ENCODE results near the gene PRR33. TPM values are rescaled to one million over a fixed set of nuclear protein-coding genes. Genes with fewer than 3 reads are reported as not detected.

Gene PRR33
- total RNA-seq, 4 donors from 2014 or later: not detected

DNA sequence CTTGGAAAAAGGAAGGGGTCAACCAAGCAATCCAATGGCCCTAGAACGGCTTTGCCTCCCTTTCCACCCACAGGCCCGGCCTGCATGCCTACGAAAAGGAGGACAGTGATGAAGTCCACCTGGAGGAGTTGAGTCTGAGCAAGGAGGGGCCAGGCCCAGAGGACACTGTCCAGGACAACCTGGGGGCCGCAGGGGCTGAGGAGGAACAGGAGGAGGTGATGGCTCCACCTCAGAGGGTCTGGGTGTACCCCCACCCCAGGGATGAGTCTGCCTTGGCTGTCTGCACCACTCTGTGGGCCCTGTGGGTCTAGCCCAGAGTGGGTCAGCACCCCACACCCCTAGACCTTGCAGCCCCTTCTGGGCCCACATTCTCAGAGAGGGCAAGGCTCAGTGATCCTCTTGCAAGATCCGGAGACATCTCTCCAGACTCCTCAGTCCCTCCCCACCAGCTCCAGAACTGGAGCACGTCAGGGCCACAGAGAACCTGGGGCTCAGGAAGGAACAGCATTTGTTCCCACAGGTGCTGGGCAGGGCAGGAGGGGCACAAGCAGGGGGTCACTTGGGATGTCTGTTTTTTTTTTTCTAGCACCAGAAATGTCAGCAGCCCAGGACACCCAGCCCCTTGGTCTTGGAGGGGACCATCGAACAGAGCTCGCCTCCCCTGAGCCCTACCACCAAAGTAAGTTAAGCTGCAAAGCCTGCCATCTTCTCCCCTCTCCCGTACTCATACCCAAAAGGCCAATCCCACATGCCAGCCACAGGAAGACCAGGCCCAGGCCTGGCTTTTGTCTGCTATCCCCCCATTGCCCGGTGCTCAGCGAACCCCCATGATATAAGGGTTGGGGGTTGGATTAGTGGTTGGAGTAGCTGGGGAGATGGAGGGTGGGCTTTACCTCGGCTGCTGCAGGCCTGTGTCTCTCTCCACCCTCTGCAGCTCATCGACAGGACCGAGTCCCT, 8.1 kb downstream of the PRR33 start:
- Histone ChIP-seq H3K27ac (replicated peaks in 1 of 4) (peak overlapping the region in 1 of 4 donors; percentile 24), H3K4me3 (no peak overlapping the region), H3K36me3 (peaks cover 0 to 45% (median 15%) of the 10 kb centered on the region in 4 donors), H3K9me3 (no peaks in the 10 kb centered on the region), H3K27me3 (no peaks in the 10 kb centered on the region), H3K4me1 (peaks cover 35 to 52% (median 39%) of the 10 kb centered on the region in 4 donors)
- intact Hi-C loops (cut with DNase I): loop anchor here (2.0 to 5.0 kb wide), 2 partner anchors 41 to 269 kb away; no protein-coding TSS in a partner anchor
- DNase-seq (ENCODE audit: extremely low spot score): no peak
- WGBS: 90% methylated on average over 14 of the region's 14 CpGs
- TF ChIP-seq, protein P1, sequence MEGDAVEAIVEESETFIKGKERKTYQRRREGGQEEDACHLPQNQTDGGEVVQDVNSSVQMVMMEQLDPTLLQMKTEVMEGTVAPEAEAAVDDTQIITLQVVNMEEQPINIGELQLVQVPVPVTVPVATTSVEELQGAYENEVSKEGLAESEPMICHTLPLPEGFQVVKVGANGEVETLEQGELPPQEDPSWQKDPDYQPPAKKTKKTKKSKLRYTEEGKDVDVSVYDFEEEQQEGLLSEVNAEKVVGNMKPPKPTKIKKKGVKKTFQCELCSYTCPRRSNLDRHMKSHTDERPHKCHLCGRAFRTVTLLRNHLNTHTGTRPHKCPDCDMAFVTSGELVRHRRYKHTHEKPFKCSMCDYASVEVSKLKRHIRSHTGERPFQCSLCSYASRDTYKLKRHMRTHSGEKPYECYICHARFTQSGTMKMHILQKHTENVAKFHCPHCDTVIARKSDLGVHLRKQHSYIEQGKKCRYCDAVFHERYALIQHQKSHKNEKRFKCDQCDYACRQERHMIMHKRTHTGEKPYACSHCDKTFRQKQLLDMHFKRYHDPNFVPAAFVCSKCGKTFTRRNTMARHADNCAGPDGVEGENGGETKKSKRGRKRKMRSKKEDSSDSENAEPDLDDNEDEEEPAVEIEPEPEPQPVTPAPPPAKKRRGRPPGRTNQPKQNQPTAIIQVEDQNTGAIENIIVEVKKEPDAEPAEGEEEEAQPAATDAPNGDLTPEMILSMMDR (IDR thresholded peaks at IDR 0.05): no peak
- TF ChIP-seq POLR2A (IDR thresholded peaks at IDR 0.05; ENCODE audit: low read depth) (no peak), POLR2AphosphoS5 (IDR thresholded peaks at IDR 0.05) (no peak), EP300 (IDR thresholded peaks at IDR 0.05) (no peak)

DNA sequence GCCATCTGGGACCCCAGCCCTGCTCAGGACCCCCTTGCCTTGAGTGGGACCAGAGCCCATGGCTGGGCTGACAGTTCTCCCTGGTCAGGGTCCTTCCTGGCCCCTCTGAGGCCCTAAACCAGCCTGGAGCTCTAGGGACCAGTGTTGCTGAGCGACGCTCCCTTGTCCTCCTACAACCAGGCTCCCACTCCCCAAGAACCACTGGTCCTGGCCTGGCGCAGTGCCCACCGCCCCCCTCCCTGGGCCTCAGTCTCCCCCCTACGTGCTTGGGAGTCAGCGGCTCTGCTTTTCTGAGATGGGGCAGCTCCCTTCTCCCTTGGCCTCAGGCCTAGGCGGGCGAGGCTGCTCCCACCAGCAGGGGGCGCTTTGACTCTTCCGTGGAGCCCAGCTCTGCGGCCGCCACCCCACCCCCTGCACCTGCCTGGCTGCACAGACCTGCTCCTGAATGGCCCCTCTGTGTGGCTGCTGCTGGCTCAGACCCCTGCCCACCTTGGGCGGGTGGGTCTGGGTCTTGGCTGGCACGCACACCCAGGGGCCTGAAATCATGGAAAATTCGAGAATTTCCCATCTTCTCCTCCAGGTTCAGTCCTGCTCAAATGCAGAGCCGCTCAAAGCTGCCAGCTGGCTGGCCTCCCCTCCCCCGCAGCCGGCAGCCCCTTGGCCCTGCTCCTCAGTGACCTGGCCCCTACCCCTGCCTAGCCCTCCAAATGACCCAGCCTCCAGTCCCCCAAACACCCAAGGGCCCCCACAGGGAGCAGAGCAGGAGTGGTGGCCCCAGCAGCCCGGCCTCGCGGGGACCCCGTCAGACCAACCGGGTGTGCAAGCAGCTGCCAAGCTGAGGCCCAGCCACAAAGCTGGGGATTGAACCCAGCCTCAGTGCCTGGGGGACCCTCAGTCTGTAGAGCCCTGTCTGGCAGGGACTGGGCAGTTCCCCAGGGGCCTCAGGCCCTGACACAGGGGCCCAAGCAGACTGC, 9.1 kb downstream of the PRR33 start:
- Histone ChIP-seq H3K4me1 (peaks cover 42 to 53% (median 49%) of the 10 kb centered on the region in 4 donors), H3K9me3 (no peaks in the 10 kb centered on the region), H3K36me3 (peaks cover 0 to 34% (median 9%) of the 10 kb centered on the region in 4 donors), H3K27ac (replicated peaks in 1 of 4) (peak overlapping the region; percentile 79 to 84 (median 82)), H3K4me3 (peak overlapping the region in 2 of 4 donors; percentile 2 to 17), H3K27me3 (no peaks in the 10 kb centered on the region)
- peak; percentile 96 for DNase-seq (ENCODE audit: extremely low spot score)
- TF ChIP-seq, protein P1 (IDR thresholded peaks at IDR 0.05): peak; percentile 81 to 94 (median 92)
- peak; percentile 16 to 59 for TF ChIP-seq POLR2AphosphoS5 (IDR thresholded peaks at IDR 0.05)
- TF ChIP-seq EP300 (IDR thresholded peaks at IDR 0.05): no peak
- intact Hi-C loops (cut with DNase I): loop anchor here (2.0 to 5.0 kb wide), 2 partner anchors 40 to 270 kb away; no protein-coding TSS in a partner anchor
- 18% methylated on average over 12 of the region's 23 CpGs for WGBS

DNA sequence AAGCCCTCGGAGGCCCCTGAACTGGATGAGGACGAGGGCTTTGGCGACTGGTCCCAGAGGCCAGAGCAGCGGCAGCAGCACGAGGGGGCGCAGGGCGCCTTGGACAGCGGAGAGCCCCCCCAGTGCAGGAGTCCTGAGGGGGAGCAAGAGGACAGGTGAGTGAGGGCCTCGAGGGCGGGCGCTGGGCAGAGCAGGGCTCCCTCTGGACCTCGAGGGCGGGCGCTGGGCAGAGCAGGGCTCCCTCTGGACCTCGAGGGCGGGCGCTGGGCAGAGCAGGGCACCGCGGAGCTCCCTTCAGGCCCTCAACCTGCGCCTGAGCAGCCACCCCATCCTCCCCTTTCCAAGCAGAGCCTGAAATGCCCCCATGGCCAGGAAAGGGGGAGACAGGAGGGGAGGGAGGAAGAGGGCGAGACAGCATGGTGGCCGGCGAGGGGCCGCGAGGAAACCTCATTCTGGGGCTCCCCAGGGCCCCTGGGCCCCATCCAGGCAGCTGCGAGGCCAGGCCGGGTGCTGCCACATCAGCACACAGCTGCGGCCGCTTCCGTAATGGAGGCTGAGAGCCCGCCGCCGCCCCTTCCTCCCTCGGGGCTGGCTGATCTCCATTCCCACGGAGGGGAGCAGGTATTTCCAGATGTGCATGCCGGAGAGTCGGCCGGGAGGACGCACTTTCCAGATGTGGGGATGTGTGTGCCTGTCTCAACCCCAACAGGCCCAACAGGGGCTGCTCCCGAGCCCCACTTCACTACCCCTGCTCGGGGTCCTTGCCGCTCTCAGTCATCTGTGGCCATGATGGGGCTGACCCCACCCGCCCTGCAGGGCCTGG, 10.0 kb downstream of the PRR33 start:
- Histone ChIP-seq H3K4me3 (peak overlapping the region in 2 of 4 donors; percentile 2 to 17), H3K27me3 (no peaks in the 10 kb centered on the region), H3K27ac (replicated peaks in 1 of 4) (peak overlapping the region; percentile 79 to 84 (median 82)), H3K4me1 (peaks cover 51 to 62% (median 58%) of the 10 kb centered on the region in 4 donors), H3K36me3 (peaks cover 0 to 27% (median 6%) of the 10 kb centered on the region in 4 donors), H3K9me3 (no peaks in the 10 kb centered on the region)
- intact Hi-C loops (cut with DNase I): loop anchor here (2.0 to 5.0 kb wide), 2 partner anchors 39 to 271 kb away; no protein-coding TSS in a partner anchor
- TF ChIP-seq, protein P1 (IDR thresholded peaks at IDR 0.05): no peak
- peak in 1 of 2 donors; percentile 18 for TF ChIP-seq POLR2AphosphoS5 (IDR thresholded peaks at IDR 0.05)
- no peak for DNase-seq (ENCODE audit: extremely low spot score)
- 21% methylated on average over 14 of the region's 43 CpGs for WGBS

Measured in esophagus muscularis mucosa (tissue), 4 donors.